CD4-positive, alpha-beta T cell treated with Interleukin-6 at 100 ng/mL for 8 hours (primary cell): Measurements from ENCODE around the gene LDLRAD3.
"Not testable (repeated sequence)": the region's sequence is repeated elsewhere in the genome, so short reads cannot be mapped to it uniquely, and the experiment has no call there.

Source experiments
- DNase-seq: peaks from one replicate; pipeline ENCODE4 v3.0.0-alpha.2; 2020; ENCODE audit warnings: mixed read lengths, low spot score

The LDLRAD3 gene

GRCh38 chr11:36019005-36019596 lies 75.2 kb downstream of the LDLRAD3 start:
- no peak for DNase-seq

GRCh38 chr11:36019722-36020121 lies 75.9 kb downstream of the LDLRAD3 start:
- DNase-seq: no peak

DNA sequence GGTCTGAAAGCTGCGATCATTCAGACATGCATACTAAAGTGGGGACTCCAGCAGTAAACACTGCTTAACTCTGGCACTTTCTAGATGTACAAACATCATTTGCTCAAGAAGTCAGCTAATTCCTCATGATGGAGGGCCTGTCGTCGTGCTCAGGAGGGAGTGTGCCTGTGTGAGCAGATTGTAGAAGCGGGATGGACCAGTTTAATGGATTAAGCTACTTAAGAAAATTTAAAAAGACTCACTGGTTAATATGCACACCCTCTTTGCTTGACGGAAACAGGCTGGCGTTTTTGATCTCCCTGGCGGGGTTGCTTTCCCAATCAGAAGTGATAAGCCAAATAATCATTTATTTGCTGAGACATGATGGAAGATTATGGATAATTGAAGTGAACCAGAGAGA lies 79.0 kb downstream of the LDLRAD3 start:
- DNase-seq: no peak

GRCh38 chr11:36023922-36024321 lies 80.1 kb downstream of the LDLRAD3 start:
- no peak for DNase-seq

DNA sequence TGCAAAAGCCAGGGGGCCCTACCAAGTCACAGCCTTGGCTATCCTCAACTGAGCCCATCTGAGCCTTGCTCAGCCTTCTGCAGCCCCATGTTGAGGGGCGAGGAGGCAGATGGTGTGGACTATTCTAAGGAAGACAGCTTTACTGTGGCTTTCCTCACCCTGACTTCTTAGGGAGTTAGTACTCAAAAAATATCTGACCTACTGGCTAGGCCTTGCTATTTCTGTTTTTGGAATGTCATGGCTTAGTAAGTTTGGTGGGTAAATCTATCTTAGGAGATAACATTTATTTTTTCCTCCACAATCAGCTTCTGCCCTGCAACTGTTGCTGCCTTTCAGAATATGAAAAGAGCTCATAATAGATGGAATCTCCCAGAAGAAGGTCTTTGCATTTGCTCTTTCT lies 80.9 kb downstream of the LDLRAD3 start:
- DNase-seq: no peak

- no peak for DNase-seq
These were observed 82.6 kb downstream of the LDLRAD3 start for GRCh38 chr11:36026315-36026968.

- DNase-seq: no peak
These were observed 83.9 kb downstream of the LDLRAD3 start for GRCh38 chr11:36027731-36028130.

DNA sequence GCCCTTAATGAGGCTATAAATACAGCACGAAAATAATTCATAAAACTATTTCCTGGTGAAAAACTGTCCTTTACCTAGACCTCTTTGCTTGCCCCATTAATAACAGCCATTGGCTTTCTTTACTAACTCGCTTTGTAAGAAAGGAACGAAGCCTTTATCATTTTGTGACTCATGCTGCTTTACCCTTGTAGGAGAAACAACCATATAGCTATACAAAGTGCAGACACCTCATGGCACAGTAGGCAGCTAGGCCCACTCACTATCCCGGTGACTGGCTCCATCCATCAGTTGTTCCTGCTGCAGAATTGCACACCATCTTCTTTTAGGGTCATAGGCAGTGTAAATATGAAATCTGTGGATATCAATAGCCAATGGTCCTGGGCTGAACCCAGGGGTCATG lies 85.8 kb downstream of the LDLRAD3 start:
- no peak for DNase-seq

DNA sequence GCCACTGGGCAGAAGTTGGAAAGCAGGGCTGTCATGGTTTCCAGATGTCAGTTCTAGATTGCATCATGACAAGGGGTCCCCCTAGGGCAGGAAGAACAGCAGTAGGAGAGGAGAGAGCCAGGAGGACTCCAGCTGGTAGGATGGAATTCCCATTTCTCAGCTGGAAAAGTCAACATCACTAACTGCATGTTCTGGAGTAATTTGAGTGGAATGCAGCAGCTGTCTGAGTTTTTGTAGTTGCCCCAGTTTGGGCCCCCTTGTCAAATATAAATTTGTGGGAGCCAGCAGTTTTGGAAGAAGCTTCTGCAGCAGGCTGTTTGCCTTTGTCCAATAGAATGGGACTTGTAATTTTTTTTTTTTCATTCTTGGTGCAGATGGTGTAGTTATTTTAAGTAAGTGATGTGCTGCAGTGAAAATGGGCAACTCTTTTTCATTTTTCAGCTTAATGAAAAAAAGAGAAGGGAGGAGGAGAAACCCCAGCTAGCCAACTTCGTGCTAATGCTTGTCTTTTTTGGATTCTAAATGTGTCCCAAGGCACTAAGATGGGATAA lies 86.9 kb downstream of the LDLRAD3 start:
- DNase-seq: no peak

GRCh38 chr11:36033082-36033751 lies 89.4 kb downstream of the LDLRAD3 start:
- no peak for DNase-seq

DNA sequence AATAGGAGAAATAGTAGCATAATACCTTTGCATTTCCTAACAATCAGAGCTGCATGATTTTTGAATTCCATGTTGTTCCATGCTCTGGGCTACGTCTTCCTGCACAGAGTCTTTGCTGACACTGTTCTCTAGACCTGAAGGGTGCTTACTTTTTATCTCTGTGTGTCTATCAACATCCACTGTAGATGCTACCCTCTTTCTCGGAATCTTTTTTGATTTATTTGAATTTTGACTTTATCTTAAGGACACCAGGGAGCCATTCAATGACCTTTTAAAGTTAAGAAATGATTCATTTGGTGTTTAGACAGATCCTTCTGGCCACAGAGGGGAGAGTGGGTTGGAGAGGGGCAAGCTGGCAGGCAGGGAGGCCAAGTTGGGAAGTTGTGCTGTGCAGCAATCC lies 90.1 kb downstream of the LDLRAD3 start:
- DNase-seq: no peak

DNA sequence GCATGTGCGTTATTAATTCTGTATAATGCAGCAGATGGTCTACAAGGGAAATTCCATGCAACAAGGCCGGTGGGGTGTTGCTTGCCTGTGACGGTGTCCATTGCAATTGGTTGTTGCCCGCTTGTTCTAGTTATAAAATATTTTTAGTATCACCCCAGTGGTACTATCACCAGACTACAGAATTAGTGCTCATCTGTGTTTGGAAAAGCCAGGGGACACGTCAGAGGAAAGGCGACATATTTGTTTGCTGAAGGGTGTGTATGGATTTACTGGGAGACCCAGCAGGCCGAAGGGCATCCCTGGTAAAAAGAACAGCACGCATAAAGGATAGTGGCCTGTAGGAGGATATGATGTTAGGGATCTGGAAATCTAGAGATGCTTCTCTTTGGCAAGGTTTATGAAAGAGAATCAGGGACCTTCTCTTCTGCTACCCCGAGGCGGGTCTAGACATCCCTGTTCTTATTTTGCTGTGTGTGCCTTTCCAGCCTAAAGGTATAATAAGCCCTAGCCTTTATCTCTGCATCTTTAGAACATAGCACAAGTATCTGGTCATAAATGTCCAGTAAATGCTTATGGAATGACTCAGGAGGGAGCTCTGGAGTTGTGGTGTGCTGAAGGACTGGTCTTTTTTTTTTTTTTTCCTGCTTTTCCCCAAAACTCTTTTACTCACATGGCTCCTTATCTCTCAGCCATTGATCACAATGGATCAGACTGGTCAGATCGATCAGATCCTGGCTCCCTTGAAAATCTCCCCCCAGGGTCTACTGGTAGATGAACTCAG lies 90.9 kb downstream of the LDLRAD3 start:
- DNase-seq: no peak

DNA sequence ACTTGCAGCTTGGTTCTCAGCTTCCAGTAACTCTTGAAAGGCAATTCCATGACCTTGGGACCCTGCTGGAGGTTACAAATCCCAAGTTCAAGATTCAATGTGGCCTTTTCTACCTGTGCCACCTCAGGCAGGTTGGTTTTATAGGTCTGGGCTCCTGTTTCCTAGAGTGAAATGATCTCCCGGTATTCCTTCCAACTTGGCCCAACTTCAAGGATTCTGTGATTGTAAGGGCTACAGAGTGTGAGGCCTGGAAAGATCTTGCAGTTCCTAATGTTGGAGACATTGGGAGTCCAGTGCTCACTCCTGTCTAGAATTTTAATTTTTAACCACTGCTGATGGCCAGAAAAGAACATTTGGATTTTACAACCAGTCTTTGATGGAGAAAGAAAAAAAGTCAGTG lies 91.6 kb downstream of the LDLRAD3 start:
- DNase-seq: no peak

GRCh38 chr11:36035999-36036398 lies 92.1 kb downstream of the LDLRAD3 start:
- DNase-seq: no peak

DNA sequence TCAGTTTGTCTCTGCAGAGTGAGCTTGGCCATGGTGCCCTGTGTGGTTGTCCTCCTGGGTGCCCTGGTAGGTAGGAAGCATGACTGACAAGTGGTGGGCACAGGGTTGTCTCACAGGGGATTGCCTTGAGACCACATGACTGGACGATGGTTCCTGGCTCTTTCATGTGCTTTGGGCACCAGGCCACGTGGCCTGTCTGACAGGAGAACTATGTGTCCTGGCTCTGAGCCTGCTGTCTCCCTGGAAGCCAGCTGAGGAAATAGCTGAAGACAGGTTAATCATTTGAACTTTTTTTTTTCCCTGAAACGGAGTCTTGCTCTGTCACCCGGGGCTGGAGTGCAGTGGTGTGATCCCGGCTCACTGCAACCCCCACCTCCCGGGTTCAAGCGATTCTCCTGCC lies 93.2 kb downstream of the LDLRAD3 start:
- no peak for DNase-seq

DNA sequence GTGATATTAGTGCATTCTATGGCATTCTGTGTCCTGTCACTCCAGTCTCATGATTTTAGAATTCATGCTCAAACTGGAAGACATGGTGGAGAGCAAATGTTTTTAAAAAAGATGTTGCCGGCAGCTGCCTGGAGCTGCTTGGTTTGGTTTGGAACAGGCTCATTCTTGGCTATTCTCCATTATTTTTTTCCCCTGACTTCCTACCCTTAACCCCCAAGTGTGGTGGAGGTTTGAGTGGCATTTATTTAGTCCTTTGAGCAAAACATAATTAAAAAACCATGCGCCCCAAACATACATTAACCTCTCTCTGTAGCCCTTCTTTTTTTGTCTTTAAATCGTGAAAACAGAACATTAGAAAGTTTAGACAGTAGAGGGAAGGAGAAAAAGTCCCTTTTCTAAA lies 94.7 kb downstream of the LDLRAD3 start:
- DNase-seq: no peak

GRCh38 chr11:36039471-36039870 lies 95.6 kb downstream of the LDLRAD3 start:
- no peak for DNase-seq

GRCh38 chr11:36041988-36042611 lies 98.2 kb downstream of the LDLRAD3 start:
- DNase-seq: no peak

GRCh38 chr11:36044636-36045035 lies 100.8 kb downstream of the LDLRAD3 start:
- no peak for DNase-seq

DNA sequence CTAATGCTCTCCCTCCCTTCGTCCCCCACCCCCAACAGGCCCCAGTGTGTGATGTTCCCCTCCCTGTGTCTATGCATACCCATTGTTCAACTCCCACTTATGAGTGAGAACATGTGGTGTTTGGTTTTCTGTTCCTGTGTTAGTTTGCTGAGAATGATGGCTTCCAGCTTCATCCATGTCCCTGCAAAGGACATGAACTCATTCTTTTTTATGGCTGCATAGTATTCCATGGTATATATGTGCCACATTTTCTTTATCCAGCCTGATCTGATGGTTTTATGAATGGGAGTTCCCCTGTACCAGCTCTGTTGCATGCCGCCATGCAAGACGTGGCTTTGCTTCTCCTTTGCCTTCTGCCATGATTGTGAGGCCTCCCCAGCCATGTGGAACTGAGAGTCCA lies 102.1 kb downstream of the LDLRAD3 start:
- not testable (repeated sequence) for DNase-seq

DNA sequence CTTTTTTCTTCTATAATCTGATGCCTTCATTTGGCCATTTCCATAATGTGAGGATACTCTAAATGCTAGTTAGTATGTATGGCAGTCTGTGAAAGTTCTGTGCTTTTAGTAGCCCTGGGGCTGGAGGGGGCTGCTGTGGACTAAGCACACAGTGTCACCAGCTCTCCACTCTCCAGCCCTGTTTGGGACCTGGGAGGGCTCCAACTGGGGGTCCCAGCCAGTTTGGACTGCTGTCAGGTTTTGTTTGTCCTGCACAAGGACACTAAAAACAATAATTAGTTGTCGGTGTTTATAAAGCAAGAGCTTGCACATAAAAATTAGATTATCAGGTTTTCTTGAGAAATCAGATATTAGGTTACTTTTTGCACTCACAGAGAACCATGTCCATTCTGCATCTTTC lies 103.1 kb downstream of the LDLRAD3 start:
- no peak for DNase-seq

DNA sequence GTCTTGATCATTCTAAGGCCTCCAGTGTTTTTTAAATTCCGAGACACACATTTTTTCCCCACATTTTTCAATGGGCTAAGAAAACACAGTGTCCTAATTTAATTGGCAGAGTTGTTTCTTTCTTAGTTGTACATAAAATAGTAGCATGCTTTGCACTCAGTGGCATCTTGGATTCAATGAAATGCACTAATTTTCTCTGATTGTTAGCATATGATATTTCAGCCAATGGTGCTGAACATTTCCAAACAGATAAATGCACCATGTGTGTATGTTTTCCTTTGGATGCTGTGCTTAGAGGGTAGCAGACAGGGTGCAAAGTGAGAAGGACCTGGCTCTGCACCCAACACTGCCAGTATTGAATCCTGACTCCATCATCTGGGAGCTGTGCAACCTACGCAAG lies 103.5 kb downstream of the LDLRAD3 start:
- no peak for DNase-seq
